ENCODE measurements around the gene PRSS53.
A peak's percentile ranks its signal among the peaks of the same experiment; 100 is the strongest.

GRCh38 chr16:31105677-31106213 lies 17.0 kb upstream of the PRSS53 start:
- TF ChIP-seq CTCF (IDR thresholded peaks at IDR 0.05) (peak; percentile 52 to 77 (median 72)), POLR2A (IDR thresholded peaks at IDR 0.05) (no peak)
